Measurements from ENCODE around the gene CLIC4. TPM values are rescaled to one million over a fixed set of nuclear protein-coding genes. Genes with fewer than 3 reads are reported as not detected.
"Not testable (repeated sequence)": the region's sequence is repeated elsewhere in the genome, so short reads cannot be mapped to it uniquely, and the experiment has no call there.

Gene CLIC4
- total RNA-seq, 2 donors from 2014 or later: 164 to 263 TPM

DNA sequence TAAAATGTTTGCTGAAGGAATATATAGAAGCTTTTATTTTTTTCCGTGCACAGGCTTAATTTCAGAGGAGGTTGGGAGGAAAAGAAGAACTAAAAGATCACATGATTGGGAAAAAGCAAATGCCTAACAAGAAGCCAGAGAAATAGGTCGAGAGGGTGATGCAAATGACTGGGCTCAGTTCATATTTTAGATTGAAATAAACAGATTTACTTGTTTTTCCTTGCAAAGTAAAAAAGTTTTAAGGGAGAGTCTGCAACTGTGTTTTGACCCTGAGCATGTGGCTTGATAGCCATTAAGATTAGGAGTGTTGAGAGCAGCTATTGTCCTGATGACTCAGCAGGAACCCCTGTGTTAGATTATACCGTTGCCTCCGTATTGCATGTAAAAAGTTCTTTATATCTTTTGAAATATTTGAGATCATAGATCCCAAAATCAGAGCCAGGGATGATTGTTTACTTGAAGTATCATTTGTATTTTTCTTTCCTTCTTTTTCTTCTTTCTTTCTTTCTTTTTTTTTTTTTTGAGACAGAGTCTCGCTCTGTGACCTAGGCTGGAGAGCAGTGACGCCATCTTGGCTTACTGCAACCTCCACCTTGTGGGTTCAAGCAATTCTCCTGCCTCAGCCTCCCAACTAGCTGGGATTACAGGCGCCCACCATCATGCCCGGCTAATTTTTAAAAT, 20.2 kb downstream of the CLIC4 start:
- peak in 1 of 2 donors; percentile 40 for ATAC-seq
- intact Hi-C loops (cut with DNase I): no loop called here
- DNase-seq: no peak

DNA sequence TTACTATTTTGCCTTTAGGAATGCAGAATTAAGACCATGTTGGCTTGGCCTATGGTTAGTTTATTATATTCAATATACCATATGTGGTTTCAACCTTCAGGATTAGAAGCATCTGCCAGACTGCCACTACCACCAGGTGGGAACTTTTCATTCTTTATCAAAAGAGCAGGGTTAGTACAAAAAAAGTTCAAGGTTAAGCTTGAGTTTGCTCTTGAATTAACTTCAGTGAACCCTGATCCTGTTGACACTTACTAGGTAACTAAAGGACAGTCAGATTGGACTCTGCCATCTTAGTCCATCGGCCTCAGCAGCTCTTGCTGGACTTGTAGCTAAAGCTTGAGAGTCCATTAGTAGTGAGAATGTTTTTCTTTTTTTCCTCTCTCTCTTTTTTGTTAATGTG, 22.1 kb downstream of the CLIC4 start:
- ATAC-seq (no peak), DNase-seq (no peak)
- intact Hi-C loops (cut with DNase I): no loop called here

- no peak for ATAC-seq
- no peak for DNase-seq
- intact Hi-C loops (cut with DNase I): no loop called here
These were observed 23.8 kb downstream of the CLIC4 start for GRCh38 chr1:24768873-24769605.

DNA sequence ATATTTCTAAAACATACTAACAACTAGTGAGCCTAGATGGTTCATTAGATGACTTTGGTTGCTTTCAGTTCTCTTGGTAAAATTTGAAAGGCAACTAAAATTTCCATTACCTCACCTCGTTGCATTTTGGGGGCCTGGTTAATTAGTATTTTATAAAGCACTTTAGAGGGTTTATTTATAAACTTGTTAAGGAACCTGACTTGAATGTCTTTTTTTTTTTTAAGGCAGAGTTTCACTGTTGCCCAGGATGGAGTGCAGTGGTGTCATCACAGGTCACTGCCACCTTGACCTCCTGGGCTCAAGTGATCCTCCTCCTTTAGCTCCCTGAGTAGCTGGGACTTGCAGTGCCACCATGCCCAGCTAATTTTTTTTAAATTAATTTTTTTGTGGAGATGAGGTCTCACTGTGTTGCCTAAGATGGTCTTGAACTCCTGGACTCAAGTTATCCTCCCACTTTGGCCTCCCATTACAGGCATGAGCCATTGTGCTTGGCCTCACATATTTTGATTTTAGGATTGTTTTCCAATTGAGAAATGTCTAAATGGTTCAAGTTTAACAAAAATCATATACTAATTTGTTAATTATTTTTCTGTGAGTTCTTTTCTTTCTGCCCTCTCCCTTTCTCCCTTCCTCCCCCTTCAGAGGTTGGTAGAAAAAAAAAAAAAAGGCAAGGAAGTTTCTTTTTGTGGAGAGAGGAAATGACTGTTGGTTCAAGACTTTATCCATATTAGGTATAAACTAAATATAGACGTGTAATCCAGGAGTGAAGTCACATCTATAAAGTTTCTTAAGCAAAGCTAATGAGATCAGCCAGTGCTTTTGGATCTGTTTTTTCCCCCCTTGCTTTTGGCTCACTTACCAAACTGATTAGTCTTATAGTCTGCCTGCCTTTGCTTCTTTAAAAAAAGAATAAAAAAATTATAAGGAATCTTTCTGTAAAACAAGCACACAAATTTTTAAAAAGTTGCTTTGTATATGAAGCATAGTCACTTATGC, 24.7 kb downstream of the CLIC4 start:
- DNase-seq (no peak), ATAC-seq (peak; percentile 82 to 89)
- intact Hi-C loops (cut with DNase I): no loop called here

- intact Hi-C loops (cut with DNase I): no loop called here
- peak in 1 of 2 donors; percentile 11 for ATAC-seq
These were observed 25.6 kb downstream of the CLIC4 start for GRCh38 chr1:24770881-24771280.

DNA sequence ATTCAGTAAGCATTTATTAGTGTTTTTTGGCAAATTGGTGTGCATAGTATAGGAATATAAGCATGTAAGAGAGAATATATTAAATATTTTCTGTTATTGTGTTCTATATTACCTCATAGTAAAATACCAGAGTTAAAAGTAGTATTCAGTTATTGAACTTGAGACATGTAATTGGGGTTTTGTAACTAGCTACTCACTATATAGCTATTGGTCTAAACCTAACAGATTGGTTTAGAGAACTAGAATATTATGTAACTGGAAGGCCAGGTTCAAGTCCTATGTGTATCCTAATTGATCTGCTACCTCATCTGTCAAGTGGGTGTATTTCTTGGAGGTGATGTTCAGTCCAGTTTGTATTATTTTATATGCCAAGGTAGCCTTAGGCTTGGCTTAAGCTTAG, 26.3 kb downstream of the CLIC4 start:
- ATAC-seq: no peak
- no peak for DNase-seq
- intact Hi-C loops (cut with DNase I): no loop called here

More at GRCh38 chr1:24770881-24771280, 25.6 kb downstream of the CLIC4 start:
- no peak for DNase-seq

DNA sequence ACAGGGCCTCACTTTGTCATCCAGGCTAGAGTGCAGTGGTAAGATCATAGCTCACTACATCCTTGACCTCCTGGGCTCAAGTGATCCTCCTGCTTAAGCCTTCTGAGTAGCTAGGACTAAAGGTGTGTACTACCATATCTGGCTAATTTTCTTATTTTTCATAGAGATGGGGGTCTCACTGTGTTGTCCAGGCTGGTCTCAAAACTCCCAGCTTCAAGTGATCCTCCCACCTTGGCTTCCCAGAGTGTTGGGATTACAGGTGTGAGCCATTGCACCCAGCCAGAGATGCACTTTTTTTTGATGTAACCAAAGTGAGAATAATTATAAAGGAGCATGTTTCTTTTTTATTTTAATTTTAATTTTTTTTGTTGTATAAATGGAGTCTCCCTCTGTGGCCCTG, 28.4 kb downstream of the CLIC4 start:
- no peak for ATAC-seq
- DNase-seq: no peak
- intact Hi-C loops (cut with DNase I): no loop called here

DNA sequence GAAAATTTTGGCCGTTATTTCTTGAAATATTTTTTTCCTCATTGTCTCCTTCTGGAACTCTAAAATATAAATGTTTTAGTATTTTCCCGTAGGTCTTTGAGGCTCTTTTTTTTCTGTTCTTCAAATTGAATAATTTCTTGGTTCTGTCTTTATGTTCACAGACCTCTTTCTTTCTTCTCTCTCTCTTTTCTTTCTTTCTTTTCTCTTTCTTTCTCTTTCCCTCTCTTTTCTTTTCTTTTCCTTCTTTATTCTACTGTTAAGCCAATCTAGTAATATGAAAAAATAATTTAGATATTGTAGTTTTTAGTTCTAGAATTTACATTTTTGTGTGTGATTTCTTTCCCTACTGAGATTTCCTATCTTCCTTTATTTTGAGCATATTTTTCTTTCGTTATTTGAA, 30.1 kb downstream of the CLIC4 start:
- ATAC-seq (no peak), DNase-seq (no peak)
- intact Hi-C loops (cut with DNase I): no loop called here

GRCh38 chr1:24775916-24776315, 30.7 kb downstream of the CLIC4 start:
- no peak for ATAC-seq
- intact Hi-C loops (cut with DNase I): no loop called here
- DNase-seq: no peak

GRCh38 chr1:24776821-24777220, 31.6 kb downstream of the CLIC4 start:
- DNase-seq (no peak), ATAC-seq (no peak)
- intact Hi-C loops (cut with DNase I): no loop called here

DNA sequence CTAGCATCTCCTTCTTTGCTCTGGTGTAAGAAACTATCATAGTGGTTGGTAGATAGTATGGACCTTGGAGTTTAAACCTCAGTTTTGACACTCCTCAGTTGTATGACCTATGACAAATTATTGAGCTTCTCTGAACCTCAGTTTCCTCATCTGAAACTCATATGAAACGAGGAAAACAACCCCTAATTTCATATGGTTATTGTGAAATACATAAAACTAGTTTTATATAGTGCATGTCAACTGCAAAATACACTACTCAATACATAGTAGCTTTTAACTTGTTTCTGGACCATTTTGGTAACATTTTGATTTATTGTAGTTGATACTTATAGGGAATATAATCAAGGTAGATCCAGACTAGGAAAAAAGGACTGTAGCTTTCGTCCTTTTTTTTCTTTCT, 32.9 kb downstream of the CLIC4 start:
- no peak for ATAC-seq
- DNase-seq: no peak
- intact Hi-C loops (cut with DNase I): no loop called here

DNA sequence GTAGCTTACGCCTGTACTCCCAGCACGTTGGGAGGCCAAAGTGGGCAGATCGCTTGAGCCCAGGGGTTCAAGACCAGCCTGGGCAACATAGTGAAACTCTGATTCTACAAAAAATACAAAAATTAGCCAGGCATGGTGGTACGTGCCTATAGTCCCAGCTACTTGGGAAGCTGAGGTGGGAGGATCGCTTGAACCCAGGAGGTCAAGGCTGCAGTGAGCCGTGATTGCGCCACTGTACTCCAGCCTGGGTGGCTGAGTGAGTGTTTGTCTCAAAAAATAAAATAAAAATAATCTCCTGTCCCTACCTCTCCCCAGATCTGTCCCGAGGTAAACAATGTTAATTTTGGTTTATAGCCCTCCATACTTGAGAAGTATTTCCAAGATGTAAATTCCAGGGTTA, 34.0 kb downstream of the CLIC4 start:
- DNase-seq; intact Hi-C loops (cut with DNase I); ATAC-seq: not testable (repeated sequence)

DNA sequence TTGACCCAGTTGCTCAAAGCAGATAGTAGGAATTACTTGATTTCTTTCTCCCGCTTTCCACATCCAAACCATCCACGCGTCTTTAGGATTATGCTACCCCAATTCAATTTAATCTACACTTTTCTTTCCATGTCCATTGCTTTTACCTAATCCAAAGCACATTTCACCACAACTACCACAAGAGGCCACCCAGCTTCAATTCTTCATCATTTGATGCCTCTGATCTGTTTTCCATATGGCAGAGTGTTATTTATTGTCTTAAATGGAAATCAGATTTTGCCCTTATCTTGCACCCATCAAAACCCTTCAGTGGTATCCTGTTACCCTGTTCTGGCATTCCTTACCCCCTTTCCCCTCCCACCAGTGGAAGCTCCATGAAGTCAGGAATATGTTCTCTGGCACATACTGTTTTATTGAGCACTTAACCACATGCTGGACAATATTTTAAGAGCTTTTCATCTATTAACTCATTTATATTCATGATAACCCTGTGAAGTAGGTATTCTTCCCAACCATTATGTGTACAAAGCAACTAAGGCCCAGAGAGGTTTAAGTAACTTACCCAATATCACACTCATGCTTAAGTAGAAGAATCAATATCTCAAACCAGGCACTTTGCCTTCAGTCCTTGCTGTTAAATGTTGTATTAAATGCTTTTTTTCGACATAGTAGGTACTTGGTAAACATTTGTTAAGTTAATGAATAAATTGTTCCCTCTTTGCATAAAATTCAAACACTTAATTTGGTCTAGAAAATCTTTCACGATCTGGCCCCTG, 34.6 kb downstream of the CLIC4 start:
- intact Hi-C loops (cut with DNase I): no loop called here
- no peak for ATAC-seq
- no peak for DNase-seq

DNA sequence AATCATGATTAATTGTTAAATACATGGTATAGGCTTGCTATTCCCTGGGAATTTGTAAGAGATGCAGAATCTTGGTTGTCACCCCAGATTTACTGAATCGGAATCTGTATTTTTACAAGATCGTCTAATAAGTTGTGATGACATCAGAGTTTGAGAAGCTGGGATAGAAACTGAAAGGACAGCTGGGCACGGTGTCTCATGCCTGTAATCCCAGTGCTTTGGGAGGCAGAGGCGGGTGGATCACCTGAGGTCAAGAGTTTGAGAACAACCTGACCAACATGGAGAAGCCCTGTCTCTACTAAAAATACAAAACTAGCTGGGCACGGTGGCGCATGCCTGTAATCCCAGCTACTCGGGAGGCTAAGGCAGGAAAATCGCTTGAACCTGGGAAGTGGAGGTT, 35.4 kb downstream of the CLIC4 start:
- ATAC-seq; DNase-seq; intact Hi-C loops (cut with DNase I): not testable (repeated sequence)

DNA sequence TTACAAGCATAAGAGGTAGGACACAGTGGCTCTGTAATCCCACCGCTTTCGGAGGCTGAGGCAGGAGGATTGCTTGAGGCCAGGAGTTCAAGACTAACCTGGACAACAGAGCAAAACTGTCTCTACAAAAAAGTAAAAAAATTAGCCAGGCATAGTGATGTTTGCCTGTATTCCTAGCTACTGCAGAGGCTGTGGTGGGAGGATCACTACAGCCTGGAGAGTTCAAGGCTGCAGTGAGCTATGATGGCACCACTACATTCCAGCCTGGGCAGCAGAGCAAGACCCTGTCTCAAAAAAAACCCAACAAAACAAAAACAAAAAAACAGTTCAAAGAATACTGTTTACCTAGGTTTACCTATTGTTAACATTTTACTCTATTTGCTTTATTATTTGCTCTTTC, 37.4 kb downstream of the CLIC4 start:
- DNase-seq: no peak
- intact Hi-C loops (cut with DNase I): no loop called here

DNA sequence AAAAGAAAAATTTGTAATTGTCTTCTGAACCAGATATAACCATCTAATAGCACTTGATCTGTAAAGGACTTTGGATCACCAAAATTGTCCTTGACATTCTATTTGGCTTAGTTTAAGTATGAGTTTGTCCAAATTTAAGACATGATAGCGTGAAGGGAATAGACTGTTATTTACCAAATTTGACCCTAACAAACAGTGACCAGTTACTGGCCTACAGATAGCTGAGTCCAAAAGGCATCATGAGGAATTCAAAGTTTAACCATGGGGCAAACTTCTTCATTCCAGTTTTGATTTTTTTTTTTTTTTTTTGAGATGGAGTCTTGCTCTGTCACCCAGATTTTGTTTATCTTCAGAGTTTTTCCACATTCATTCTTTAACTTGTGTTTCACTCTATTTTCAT, 38.5 kb downstream of the CLIC4 start:
- intact Hi-C loops (cut with DNase I): no loop called here
- ATAC-seq: no peak
- DNase-seq: no peak

More for the DNA sequence above, 37.4 kb downstream of the CLIC4 start:
- no peak for ATAC-seq

GRCh38 chr1:24786191-24786590, 40.9 kb downstream of the CLIC4 start:
- peak; percentile 82 to 83 for ATAC-seq
- intact Hi-C loops (cut with DNase I): no loop called here
- DNase-seq: no peak

- ATAC-seq (no peak), DNase-seq (no peak)
- intact Hi-C loops (cut with DNase I): loop anchor here in 1 of 2 donors (5.0 kb wide), 1 partner anchor 43 kb away; the partner anchor contains the start of gene CLIC4
These were observed 45.2 kb downstream of the CLIC4 start for GRCh38 chr1:24790490-24790889.

All from left cardiac atrium (tissue), 4 donors.